Smooth muscle cell (in vitro differentiated cells): Measurements from ENCODE around the gene KCNJ10. TPM values are rescaled to one million over a fixed set of nuclear protein-coding genes. Genes with fewer than 3 reads are reported as not detected.

Source experiments
- DNase-seq: peaks from one replicate; lab custom pipeline; 2025; ENCODE audit not compliant: unreplicated experiment; lab: John Stamatoyannopoulos, UW
- H2AFZ ChIP-seq: fragments of 200-600 bp; sonication (generic); 2 replicates; pipeline ENCODE4 v1.6.0; 2016; ENCODE audit warnings: antibody characterized with exemption, low read depth, mild to moderate bottlenecking
- H3F3A ChIP-seq: fragments of 200-600 bp; sonication (generic); 2 replicates; pipeline ENCODE4 v1.6.0; 2017; ENCODE audit warnings: antibody characterized with exemption, low read depth
- H3K27ac ChIP-seq: fragments of 200-600 bp; sonication (generic); 2 replicates; pipeline ENCODE4 v1.5.1; 2016; ENCODE audit warnings: low read depth, mild to moderate bottlenecking
- H3K27me3 ChIP-seq: fragments of 200-600 bp; sonication (generic); 2 replicates; pipeline ENCODE4 v1.6.1; 2016; ENCODE audit warnings: low read depth, mild to moderate bottlenecking
- H3K36me3 ChIP-seq: fragments of 200-600 bp; sonication (generic); 2 replicates; pipeline ENCODE4 v1.5.1; 2016; ENCODE audit warnings: low read depth
- H3K4me1 ChIP-seq: fragments of 200-600 bp; sonication (generic); 2 replicates; pipeline ENCODE4 v1.5.1; 2016; ENCODE audit warnings: low read depth
- H3K4me2 ChIP-seq: fragments of 200-600 bp; sonication (generic); 2 replicates; pipeline ENCODE4 v1.6.0; 2016; ENCODE audit warnings: mild to moderate bottlenecking
- H3K4me3 ChIP-seq: fragments of 200-600 bp; sonication (generic); 2 replicates; pipeline ENCODE4 v1.5.1; 2016; ENCODE audit warnings: mild to moderate bottlenecking
- H3K79me2 ChIP-seq: fragments of 200-600 bp; sonication (generic); 2 replicates; pipeline ENCODE4 v1.6.0; 2016; ENCODE audit warnings: low read depth, mild to moderate bottlenecking
- H3K9ac ChIP-seq: fragments of 200-600 bp; sonication (generic); 2 replicates; pipeline ENCODE4 v1.6.0; 2016; ENCODE audit warnings: low read depth
- H3K9me3 ChIP-seq: fragments of 200-600 bp; sonication (generic); replicated peaks from 2 replicates; pipeline ENCODE4 v1.5.1; 2016; ENCODE audit warnings: low read depth
- H4K20me1 ChIP-seq: fragments of 200-600 bp; sonication (generic); 2 replicates; pipeline ENCODE4 v1.6.0; 2016; ENCODE audit warnings: low read depth
- WGBS: methylation state at CpG from one replicate; pipeline ENCODE4 v1.1.7; 2016; ENCODE audit warnings: low lambda C conversion rate; 5-methylcytosine and 5-hydroxymethylcytosine counted together
- polyA plus RNA-seq: library from polyadenylated mRNA; unstranded; fragments of >200 nt; fragmentation: Nextera tagmentation; extraction: Ambion mirVana; gene quantifications from 2 replicates; pipeline ENCODE4 v1.2.1, GENCODE V29; 2016
- total RNA-seq: library from RNA; depleted of rRNA; stranded (reverse); fragments of >200 nt; gene quantifications from 2 replicates; pipeline ENCODE4 v1.2.3, GENCODE V29; 2014
- TF ChIP-seq, protein P1 (sequence below): fragments of 200-600 bp; sonication (generic); IDR thresholded peaks from 2 replicates; pipeline ENCODE4 v1.5.1; 2017; ENCODE audit warnings: borderline replicate concordance, mild to moderate bottlenecking, antibody characterized with exemption; ENCODE audit not compliant: insufficient read depth, poor library complexity, severe bottlenecking

KCNJ10 gene
- total and polyA plus RNA-seq, 2 experiments from 2014 or later = not detected

DNA sequence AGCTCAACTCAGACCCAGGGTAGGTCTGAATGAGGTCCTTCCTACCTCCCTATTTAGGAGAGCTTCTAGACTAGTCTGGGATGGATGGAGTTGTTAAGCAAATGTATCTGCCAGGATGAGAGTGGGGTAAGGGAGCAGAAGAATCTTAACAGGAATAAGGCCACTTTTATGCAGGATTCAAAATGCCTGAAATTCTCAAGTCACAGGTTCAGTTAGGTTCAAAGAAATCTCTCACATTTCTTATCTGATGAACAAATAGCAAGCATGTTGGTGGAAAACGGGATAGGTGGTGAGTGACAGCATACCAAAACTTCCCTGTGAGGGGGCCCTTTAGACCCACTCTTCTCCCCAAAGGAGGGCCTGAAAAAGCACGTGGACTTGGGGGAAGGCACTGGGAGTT lies 118.9 kb downstream of the KCNJ10 start:
- Histone ChIP-seq H3K4me2 (no peak overlapping the region), H3K9ac (no peak overlapping the region), H3K4me1 (no peaks in the 10 kb centered on the region), H4K20me1 (no peaks in the 10 kb centered on the region), H3K79me2 (no peaks in the 10 kb centered on the region), H3K4me3 (no peak overlapping the region), H3K9me3 (no peaks in the 10 kb centered on the region), H3K36me3 (no peaks in the 10 kb centered on the region), H3K27ac (no peak overlapping the region), H3K27me3 (no peaks in the 10 kb centered on the region), H2AFZ (no peak overlapping the region), H3F3A (no peaks in the 10 kb centered on the region)
- DNase-seq = no peak
- WGBS = 38% methylated on average over 2 of the region's 2 CpGs
- TF ChIP-seq, protein P1, sequence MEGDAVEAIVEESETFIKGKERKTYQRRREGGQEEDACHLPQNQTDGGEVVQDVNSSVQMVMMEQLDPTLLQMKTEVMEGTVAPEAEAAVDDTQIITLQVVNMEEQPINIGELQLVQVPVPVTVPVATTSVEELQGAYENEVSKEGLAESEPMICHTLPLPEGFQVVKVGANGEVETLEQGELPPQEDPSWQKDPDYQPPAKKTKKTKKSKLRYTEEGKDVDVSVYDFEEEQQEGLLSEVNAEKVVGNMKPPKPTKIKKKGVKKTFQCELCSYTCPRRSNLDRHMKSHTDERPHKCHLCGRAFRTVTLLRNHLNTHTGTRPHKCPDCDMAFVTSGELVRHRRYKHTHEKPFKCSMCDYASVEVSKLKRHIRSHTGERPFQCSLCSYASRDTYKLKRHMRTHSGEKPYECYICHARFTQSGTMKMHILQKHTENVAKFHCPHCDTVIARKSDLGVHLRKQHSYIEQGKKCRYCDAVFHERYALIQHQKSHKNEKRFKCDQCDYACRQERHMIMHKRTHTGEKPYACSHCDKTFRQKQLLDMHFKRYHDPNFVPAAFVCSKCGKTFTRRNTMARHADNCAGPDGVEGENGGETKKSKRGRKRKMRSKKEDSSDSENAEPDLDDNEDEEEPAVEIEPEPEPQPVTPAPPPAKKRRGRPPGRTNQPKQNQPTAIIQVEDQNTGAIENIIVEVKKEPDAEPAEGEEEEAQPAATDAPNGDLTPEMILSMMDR = no peak

DNA sequence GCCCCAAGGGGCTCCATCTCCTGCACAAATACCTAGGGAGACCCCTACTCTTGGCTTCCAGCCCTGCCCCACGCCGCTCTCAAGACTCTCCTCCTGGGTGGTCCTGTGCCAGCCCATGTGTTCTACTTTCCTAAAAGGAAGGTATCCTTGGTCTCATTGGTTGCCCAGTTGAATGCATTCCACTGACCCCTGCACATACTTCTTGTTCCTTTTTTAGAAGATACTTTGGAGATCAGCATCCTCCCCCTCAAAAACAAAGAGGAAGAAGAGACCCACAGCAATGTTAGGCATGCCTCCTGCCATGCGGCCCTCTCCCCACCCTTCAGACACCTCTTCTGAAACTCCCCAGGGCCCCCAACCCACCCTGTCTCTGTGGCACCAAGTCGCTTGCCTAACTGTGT lies 120.0 kb downstream of the KCNJ10 start:
- Histone ChIP-seq H4K20me1 (no peaks in the 10 kb centered on the region), H3F3A (no peaks in the 10 kb centered on the region), H3K4me1 (peaks cover 2% of the 10 kb centered on the region), H3K9ac (no peak overlapping the region), H3K4me3 (no peak overlapping the region), H3K4me2 (no peak overlapping the region), H3K36me3 (no peaks in the 10 kb centered on the region), H3K27me3 (no peaks in the 10 kb centered on the region), H3K79me2 (no peaks in the 10 kb centered on the region), H2AFZ (no peak overlapping the region), H3K9me3 (no peaks in the 10 kb centered on the region), H3K27ac (no peak overlapping the region)
- no peak for DNase-seq
- WGBS = 91% methylated on average over 4 of the region's 4 CpGs
- TF ChIP-seq, protein P1 = no peak

DNA sequence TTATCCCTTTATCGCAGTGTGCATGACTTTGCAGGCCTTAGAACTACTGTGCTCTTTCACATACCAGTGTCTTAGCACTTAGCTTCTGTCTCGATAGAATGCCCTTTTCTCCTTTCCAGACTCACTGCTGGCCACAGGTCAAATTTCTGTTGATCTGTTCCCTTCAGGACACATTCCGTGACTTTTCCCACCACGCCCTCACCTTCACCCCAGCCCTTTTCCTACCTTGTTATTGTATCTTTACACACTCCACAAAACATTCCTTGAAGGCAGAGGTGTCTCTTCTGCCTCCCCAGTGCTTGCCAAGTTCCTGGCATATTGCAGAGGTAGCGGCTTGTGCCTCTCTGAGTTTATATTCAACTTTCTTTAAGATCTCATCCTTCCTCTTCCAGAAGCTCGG lies 120.8 kb downstream of the KCNJ10 start:
- Histone ChIP-seq H3K79me2 (no peaks in the 10 kb centered on the region), H3K27ac (no peak overlapping the region), H3K9ac (no peak overlapping the region), H2AFZ (no peak overlapping the region), H3K4me2 (no peak overlapping the region), H3F3A (no peaks in the 10 kb centered on the region), H3K27me3 (peaks cover 6% of the 10 kb centered on the region), H3K36me3 (no peaks in the 10 kb centered on the region), H4K20me1 (no peaks in the 10 kb centered on the region), H3K4me1 (peaks cover 11% of the 10 kb centered on the region), H3K9me3 (no peaks in the 10 kb centered on the region), H3K4me3 (no peak overlapping the region)
- TF ChIP-seq, protein P1 = no peak
- WGBS = 81% methylated on average over 6 of the region's 6 CpGs
- no peak for DNase-seq

Other genes with a start within 250 kb of the KCNJ10 start
- gene SLAMF8, start 243.3 kb downstream of the KCNJ10 start, total RNA-seq = 10.8 and 11.0 TPM in 2 replicates
- 13.5 and 15.1 TPM in 2 replicates for gene SLAMF8, start 243.3 kb downstream of the KCNJ10 start, polyA plus RNA-seq
- gene VSIG8, start 207.5 kb downstream of the KCNJ10 start, total RNA-seq = not detected in 2 replicates
- 0.29 and 1.3 TPM in 2 replicates for gene VSIG8, start 207.5 kb downstream of the KCNJ10 start, polyA plus RNA-seq
- 1.1 and 1.3 TPM in 2 replicates for gene CFAP45, start 170.0 kb downstream of the KCNJ10 start, total RNA-seq
- gene CFAP45, start 170.0 kb downstream of the KCNJ10 start, polyA plus RNA-seq = 1.2 and 1.9 TPM in 2 replicates
- 390 and 408 TPM in 2 replicates for gene TAGLN2, start 144.7 kb downstream of the KCNJ10 start, total RNA-seq
- gene TAGLN2, start 144.7 kb downstream of the KCNJ10 start, polyA plus RNA-seq = 1,005 and 1,171 TPM in 2 replicates
- gene IGSF9, start 124.5 kb downstream of the KCNJ10 start, total RNA-seq = 0.49 and 0.99 TPM in 2 replicates
- gene IGSF9, start 124.5 kb downstream of the KCNJ10 start, polyA plus RNA-seq = 2.1 and 6.6 TPM in 2 replicates
- gene SLAMF9, start 115.9 kb downstream of the KCNJ10 start, total RNA-seq = 1.3 TPM in 1 of 2 replicates, not detected in the other
- gene SLAMF9, start 115.9 kb downstream of the KCNJ10 start, polyA plus RNA-seq = 1.8 and 2.1 TPM in 2 replicates
- 4.7 and 5.2 TPM in 2 replicates for gene PIGM, start 38.2 kb downstream of the KCNJ10 start, total RNA-seq
- 2.9 and 3.0 TPM in 2 replicates for gene PIGM, start 38.2 kb downstream of the KCNJ10 start, polyA plus RNA-seq
- not detected in 2 replicates for gene KCNJ9, start 11.4 kb upstream of the KCNJ10 start, total RNA-seq
- gene KCNJ9, start 11.4 kb upstream of the KCNJ10 start, polyA plus RNA-seq = not detected in 2 replicates
- 17.3 and 20.8 TPM in 2 replicates for gene IGSF8, start 28.5 kb upstream of the KCNJ10 start, total RNA-seq
- 30.2 and 35.5 TPM in 2 replicates for gene IGSF8, start 28.5 kb upstream of the KCNJ10 start, polyA plus RNA-seq
- gene ATP1A2, start 45.6 kb upstream of the KCNJ10 start, total RNA-seq = not detected in 2 replicates
- 0.07 TPM in 1 of 2 replicates, not detected in the other for gene ATP1A2, start 45.6 kb upstream of the KCNJ10 start, polyA plus RNA-seq
- gene ATP1A4, start 81.4 kb upstream of the KCNJ10 start, total RNA-seq = not detected in 2 replicates
- not detected in 2 replicates for gene ATP1A4, start 81.4 kb upstream of the KCNJ10 start, polyA plus RNA-seq
- gene CASQ1, start 120.4 kb upstream of the KCNJ10 start, total RNA-seq = 0.36 TPM in 1 of 2 replicates, not detected in the other
- 0.48 TPM in 1 of 2 replicates, not detected in the other for gene CASQ1, start 120.4 kb upstream of the KCNJ10 start, polyA plus RNA-seq
- 85.0 and 115 TPM in 2 replicates for gene PEA15, start 135.2 kb upstream of the KCNJ10 start, total RNA-seq
- 73.1 and 80.6 TPM in 2 replicates for gene PEA15, start 135.2 kb upstream of the KCNJ10 start, polyA plus RNA-seq
- gene DCAF8, start 192.4 kb upstream of the KCNJ10 start, total RNA-seq = 56.7 and 63.6 TPM in 2 replicates
- gene DCAF8, start 192.4 kb upstream of the KCNJ10 start, polyA plus RNA-seq = 79.9 and 92.6 TPM in 2 replicates
- gene PEX19, start 215.0 kb upstream of the KCNJ10 start, total RNA-seq = 40.2 and 47.1 TPM in 2 replicates
- gene PEX19, start 215.0 kb upstream of the KCNJ10 start, polyA plus RNA-seq = 29.2 and 34.5 TPM in 2 replicates